ENCODE results near the gene FXYD4.

Gene FXYD4

GRCh38 chr10:43398939-43399319, 27.5 kb downstream of the FXYD4 start:
- H2BK5ac ChIP-seq (ENCODE audit: low read depth, low read length, poor library complexity): no peak overlapping the region
- H3K36me3 ChIP-seq (ENCODE audit: control insufficient read depth in 1 of 2, insufficient read depth in 2 of 2, low read length in 2 of 2): peaks cover 5 to 15% of the 10 kb centered on the region in 2 experiments
- H3K23ac ChIP-seq (ENCODE audit: low read length): no peak overlapping the region
- DNase-seq: no peak
- H3K27me3 ChIP-seq (ENCODE audit: insufficient read depth, low read length): no peaks in the 10 kb centered on the region
- H3K79me2 ChIP-seq (ENCODE audit: control insufficient read depth, insufficient read depth, low read length, poor library complexity): peaks cover 31% of the 10 kb centered on the region
- H3K27ac ChIP-seq (ENCODE audit: low read depth, low read length): peak overlapping the region; percentile 80
- peaks cover 11 to 30% of the 10 kb centered on the region in 2 experiments for H3K4me1 ChIP-seq (ENCODE audit: control insufficient read depth in 1 of 2, insufficient read depth in 2 of 2, low read length in 2 of 2)
- H3K4me3 ChIP-seq (ENCODE audit: low read depth, low read length): no peak overlapping the region
- no peak overlapping the region for H4K91ac ChIP-seq (ENCODE audit: low read depth, low read length)
- no peak overlapping the region for H2BK12ac ChIP-seq (ENCODE audit: low read length)
- H3K79me1 ChIP-seq (ENCODE audit: low read length): peaks cover 17% of the 10 kb centered on the region
- no peak overlapping the region for H4K8ac ChIP-seq (ENCODE audit: low read depth, low read length)
- no peak overlapping the region for H2AFZ ChIP-seq (ENCODE audit: insufficient read depth, low read length, poor library complexity)
- H3K4me2 ChIP-seq (ENCODE audit: low read length): no peak overlapping the region
- no peak overlapping the region for H2BK120ac ChIP-seq (ENCODE audit: insufficient read depth, low read length, poor library complexity)
- no peak overlapping the region for H3K4ac ChIP-seq (ENCODE audit: low read depth, low read length)
- no peak overlapping the region for H3K14ac ChIP-seq (ENCODE audit: low read length)
- no CpG with 5 or more reads among the region's 2 CpGs for WGBS (ENCODE audit: extremely low coverage, insufficient coverage, insufficient read length)
- no peak overlapping the region for H4K12ac ChIP-seq (ENCODE audit: low read depth, low read length)
- H3K18ac ChIP-seq (ENCODE audit: low read length): no peak overlapping the region
- no peak overlapping the region for H3K9ac ChIP-seq (ENCODE audit: low read length)
- no peaks in the 10 kb centered on the region for H3K9me3 ChIP-seq (ENCODE audit: insufficient read depth, low read depth, low read length)
- no peak overlapping the region for H2AK5ac ChIP-seq (ENCODE audit: low read length)

- no peak overlapping the region for H4K91ac ChIP-seq (ENCODE audit: low read depth, low read length)
- no CpG with 5 or more reads among the region's 5 CpGs for whole genome bisulfite sequencing (ENCODE audit: extremely low coverage, insufficient coverage, insufficient read length)
- H3K27me3 ChIP-seq (ENCODE audit: insufficient read depth, low read length): no peaks in the 10 kb centered on the region
- H4K12ac ChIP-seq (ENCODE audit: low read depth, low read length): no peak overlapping the region
- H3K4me1 ChIP-seq (ENCODE audit: control insufficient read depth in 1 of 2, insufficient read depth in 2 of 2, low read length in 2 of 2): peaks cover 11 to 30% of the 10 kb centered on the region in 2 experiments
- no peak overlapping the region for H4K8ac ChIP-seq (ENCODE audit: low read depth, low read length)
- no peak overlapping the region for H2AFZ ChIP-seq (ENCODE audit: insufficient read depth, low read length, poor library complexity)
- H3K23ac ChIP-seq (ENCODE audit: low read length): no peak overlapping the region
- no peak overlapping the region for H3K4ac ChIP-seq (ENCODE audit: low read depth, low read length)
- no peak overlapping the region for H3K18ac ChIP-seq (ENCODE audit: low read length)
- H3K9ac ChIP-seq (ENCODE audit: low read length): no peak overlapping the region
- no peak overlapping the region for H2BK12ac ChIP-seq (ENCODE audit: low read length)
- peaks cover 6 to 13% of the 10 kb centered on the region in 2 experiments for H3K36me3 ChIP-seq (ENCODE audit: control insufficient read depth in 1 of 2, insufficient read depth in 2 of 2, low read length in 2 of 2)
- no peak overlapping the region for H2BK120ac ChIP-seq (ENCODE audit: insufficient read depth, low read length, poor library complexity)
- no peak overlapping the region for H3K14ac ChIP-seq (ENCODE audit: low read length)
- H3K4me3 ChIP-seq (ENCODE audit: low read depth, low read length): no peak overlapping the region
- peaks cover 17% of the 10 kb centered on the region for H3K79me1 ChIP-seq (ENCODE audit: low read length)
- peaks cover 33% of the 10 kb centered on the region for H3K79me2 ChIP-seq (ENCODE audit: control insufficient read depth, insufficient read depth, low read length, poor library complexity)
- H2BK5ac ChIP-seq (ENCODE audit: low read depth, low read length, poor library complexity): peak overlapping the region; percentile 71
- DNase-seq: peak; percentile 55 to 90
- H2AK5ac ChIP-seq (ENCODE audit: low read length): no peak overlapping the region
- H3K27ac ChIP-seq (ENCODE audit: low read depth, low read length): peak overlapping the region; percentile 80
- H3K9me3 ChIP-seq (ENCODE audit: insufficient read depth, low read depth, low read length): no peaks in the 10 kb centered on the region
- peak overlapping the region; percentile 17 for H3K4me2 ChIP-seq (ENCODE audit: low read length)
These were observed 28.2 kb downstream of the FXYD4 start for GRCh38 chr10:43399320-43400310.

GRCh38 chr10:43401627-43402026, 30.2 kb downstream of the FXYD4 start:
- Histone ChIP-seq H2BK120ac (ENCODE audit: insufficient read depth, low read length, poor library complexity) (no peak overlapping the region), H3K4me2 (ENCODE audit: low read length) (peak overlapping the region; percentile 36), H3K79me1 (ENCODE audit: low read length) (peaks cover 9% of the 10 kb centered on the region), H2BK5ac (ENCODE audit: low read depth, low read length, poor library complexity) (no peak overlapping the region), H3K27ac (ENCODE audit: low read depth, low read length) (no peak overlapping the region), H2AFZ (ENCODE audit: insufficient read depth, low read length, poor library complexity) (no peak overlapping the region), H3K79me2 (ENCODE audit: control insufficient read depth, insufficient read depth, low read length, poor library complexity) (peaks cover 32% of the 10 kb centered on the region), H2BK12ac (ENCODE audit: low read length) (no peak overlapping the region), H3K9ac (ENCODE audit: low read length) (no peak overlapping the region), H4K8ac (ENCODE audit: low read depth, low read length) (no peak overlapping the region), H3K36me3 (ENCODE audit: control insufficient read depth in 1 of 2, insufficient read depth in 2 of 2, low read length in 2 of 2) (peaks cover 4 to 10% of the 10 kb centered on the region in 2 experiments), H4K91ac (ENCODE audit: low read depth, low read length) (no peak overlapping the region), H3K4me1 (ENCODE audit: control insufficient read depth in 1 of 2, insufficient read depth in 2 of 2, low read length in 2 of 2) (peaks cover 16 to 32% of the 10 kb centered on the region in 2 experiments), H3K27me3 (ENCODE audit: insufficient read depth, low read length) (no peaks in the 10 kb centered on the region), H4K12ac (ENCODE audit: low read depth, low read length) (no peak overlapping the region), H2AK5ac (ENCODE audit: low read length) (no peak overlapping the region), H3K4ac (ENCODE audit: low read depth, low read length) (peak overlapping the region; percentile 93), H3K14ac (ENCODE audit: low read length) (no peak overlapping the region), H3K9me3 (ENCODE audit: insufficient read depth, low read depth, low read length) (no peaks in the 10 kb centered on the region), H3K23ac (ENCODE audit: low read length) (no peak overlapping the region), H3K4me3 (ENCODE audit: low read depth, low read length) (no peak overlapping the region), H3K18ac (ENCODE audit: low read length) (no peak overlapping the region)
- no peak for DNase-seq
- WGBS (ENCODE audit: extremely low coverage, insufficient coverage, insufficient read length): no CpG with 5 or more reads among the region's 2 CpGs

- Histone ChIP-seq H3K4me2 (ENCODE audit: low read length) (no peak overlapping the region), H3K4ac (ENCODE audit: low read depth, low read length) (no peak overlapping the region), H3K9me3 (ENCODE audit: insufficient read depth, low read depth, low read length) (no peaks in the 10 kb centered on the region), H3K79me1 (ENCODE audit: low read length) (peaks cover 8% of the 10 kb centered on the region), H3K14ac (ENCODE audit: low read length) (no peak overlapping the region), H3K9ac (ENCODE audit: low read length) (no peak overlapping the region), H2AK5ac (ENCODE audit: low read length) (no peak overlapping the region), H3K23ac (ENCODE audit: low read length) (no peak overlapping the region), H3K27ac (ENCODE audit: low read depth, low read length) (peak overlapping the region; percentile 0), H3K27me3 (ENCODE audit: insufficient read depth, low read length) (no peaks in the 10 kb centered on the region), H3K4me3 (ENCODE audit: low read depth, low read length) (no peak overlapping the region), H2BK5ac (ENCODE audit: low read depth, low read length, poor library complexity) (no peak overlapping the region), H3K36me3 (ENCODE audit: control insufficient read depth in 1 of 2, insufficient read depth in 2 of 2, low read length in 2 of 2) (peaks cover 4 to 10% of the 10 kb centered on the region in 2 experiments), H4K12ac (ENCODE audit: low read depth, low read length) (no peak overlapping the region), H2BK120ac (ENCODE audit: insufficient read depth, low read length, poor library complexity) (no peak overlapping the region), H3K18ac (ENCODE audit: low read length) (no peak overlapping the region), H4K8ac (ENCODE audit: low read depth, low read length) (no peak overlapping the region), H2BK12ac (ENCODE audit: low read length) (no peak overlapping the region), H4K91ac (ENCODE audit: low read depth, low read length) (no peak overlapping the region), H3K79me2 (ENCODE audit: control insufficient read depth, insufficient read depth, low read length, poor library complexity) (peaks cover 30% of the 10 kb centered on the region), H2AFZ (ENCODE audit: insufficient read depth, low read length, poor library complexity) (no peak overlapping the region), H3K4me1 (ENCODE audit: control insufficient read depth in 1 of 2, insufficient read depth in 2 of 2, low read length in 2 of 2) (peaks cover 16 to 32% of the 10 kb centered on the region in 2 experiments)
- no CpG with 5 or more reads among the region's 4 CpGs for WGBS (ENCODE audit: extremely low coverage, insufficient coverage, insufficient read length)
- DNase-seq: peak in 1 of 2 donors; percentile 38
These were observed 30.7 kb downstream of the FXYD4 start for GRCh38 chr10:43402176-43402575.
